IMR-90 (cell line): ENCODE results near the gene COPZ1. TPM values are rescaled to one million over a fixed set of nuclear protein-coding genes. Genes with fewer than 3 reads are reported as not detected.

Experiments
- ATAC-seq: fragments of 200-7000 bp; cut with Tn5 transposase; 2 replicates; pipeline ENCODE4 v1.9.1; 2020; ENCODE audit warnings: low read depth, mild to moderate bottlenecking, moderate library complexity
- BruUV-seq: library from RNA; stranded (reverse); fragments of 400-500 nt; replicated peaks from 2 replicates; lab custom pipeline; 2021; lab: Mats Ljungman, UMichigan
- CTCF ChIA-PET: fragments of 300-600 bp; formaldehyde crosslinking; extraction: SDS; loops from one replicate; lab custom pipeline; 2021; ENCODE audit warnings: antibody characterized with exemption; lab: Yijun Ruan, JAX
- POLR2A ChIA-PET: fragments of 300-600 bp; sonication (Branson Sonifier 250); formaldehyde crosslinking; loops from one replicate; lab custom pipeline; 2022; ENCODE audit warnings: antibody characterized with exemption; ENCODE audit not compliant: unreplicated experiment; lab: Charles Lee
- DNase-seq: peaks from one replicate; pipeline ENCODE4 v3.0.0; 2013
- H2AFZ ChIP-seq: replicated peaks from 2 replicates; pipeline ENCODE3; 2013; ENCODE audit warnings: low read length, mild to moderate bottlenecking; ENCODE audit not compliant: poor library complexity
- H2AK5ac ChIP-seq: 2 replicates; pipeline ENCODE4 v1.6.1; 2013; ENCODE audit warnings: low read depth, low read length, inconsistent platforms
- H2AK9ac ChIP-seq: replicated peaks from 2 replicates; pipeline ENCODE3; 2013; ENCODE audit warnings: mild to moderate bottlenecking, low read depth, low read length, moderate library complexity; ENCODE audit not compliant: poor library complexity
- H2BK120ac ChIP-seq: 2 replicates; pipeline ENCODE4 v1.6.1; 2013; ENCODE audit warnings: low read depth, low read length, inconsistent platforms
- H2BK15ac ChIP-seq: 3 replicates; pipeline ENCODE4 v1.6.1; 2013; ENCODE audit warnings: low read depth, low read length, inconsistent platforms
- H2BK20ac ChIP-seq: 2 replicates; pipeline ENCODE4 v1.6.1; 2013; ENCODE audit warnings: low read depth, mild to moderate bottlenecking, inconsistent platforms, low read length, moderate library complexity
- H2BK5ac ChIP-seq: 2 replicates; pipeline ENCODE4 v1.6.1; 2013; ENCODE audit warnings: mild to moderate bottlenecking, low read depth, low read length, inconsistent platforms; ENCODE audit not compliant: poor library complexity, severe bottlenecking
- H3K14ac ChIP-seq: replicated peaks from 2 replicates; pipeline ENCODE4 v1.6.1; 2013; ENCODE audit warnings: low read depth, low read length, inconsistent platforms
- H3K18ac ChIP-seq: 2 replicates; pipeline ENCODE4 v1.6.1; 2013; ENCODE audit warnings: low read depth, low read length, control low read depth
- H3K23ac ChIP-seq: 2 replicates; pipeline ENCODE4 v1.6.1; 2013; ENCODE audit warnings: low read depth, low read length, inconsistent platforms
- H3K27ac ChIP-seq: 2 replicates; pipeline ENCODE4 v1.5.1; 2013; ENCODE audit warnings: mild to moderate bottlenecking, control low read depth, low read length; ENCODE audit not compliant: insufficient read depth
- H3K27me3 ChIP-seq: 2 replicates; pipeline ENCODE4 v1.6.1; 2013; ENCODE audit warnings: low read length; ENCODE audit not compliant: control insufficient read depth, insufficient read depth
- H3K36me3 ChIP-seq: 2 replicates; pipeline ENCODE4 v1.6.1; 2013; ENCODE audit warnings: low read length, mixed read lengths; ENCODE audit not compliant: control insufficient read depth, insufficient read depth
- H3K4ac ChIP-seq: 2 replicates; pipeline ENCODE4 v1.6.1; 2013; ENCODE audit warnings: low read depth, low read length, inconsistent platforms
- H3K4me1 ChIP-seq: 2 replicates; pipeline ENCODE4 v1.6.1; 2013; ENCODE audit warnings: low read length, mixed read lengths; ENCODE audit not compliant: control insufficient read depth, insufficient read depth
- H3K4me2 ChIP-seq: 2 replicates; pipeline ENCODE4 v1.6.1; 2013; ENCODE audit warnings: low read depth, mild to moderate bottlenecking, control low read depth, low read length, moderate library complexity
- H3K4me3 ChIP-seq: 2 replicates; pipeline ENCODE4 v1.5.1; 2013; ENCODE audit warnings: low read depth, mild to moderate bottlenecking, control low read depth, low read length, moderate library complexity; ENCODE audit not compliant: insufficient read depth
- H3K56ac ChIP-seq: 2 replicates; pipeline ENCODE4 v1.6.1; 2013; ENCODE audit warnings: low read length, inconsistent platforms; ENCODE audit not compliant: insufficient read depth; ENCODE audit errors: extremely low read depth
- H3K79me1 ChIP-seq, 2 experiments: 2 replicates each; pipeline ENCODE4 v1.6.1; 2013; ENCODE audit warnings: low read length in 2 of 2, inconsistent platforms in 1 of 2, low read depth in 1 of 2
- H3K9ac ChIP-seq: 2 replicates; pipeline ENCODE4 v1.6.1; 2013; ENCODE audit warnings: low read depth, low read length, control low read depth
- H3K9me1 ChIP-seq: 2 replicates; pipeline ENCODE4 v1.6.1; 2013; ENCODE audit warnings: low read length, inconsistent platforms; ENCODE audit not compliant: insufficient read depth
- H3K9me3 ChIP-seq: 2 replicates; pipeline ENCODE4 v1.6.1; 2013; ENCODE audit warnings: low read length; ENCODE audit not compliant: control insufficient read depth, insufficient read depth
- H4K20me1 ChIP-seq: 2 replicates; pipeline ENCODE4 v1.6.1; 2013; ENCODE audit warnings: low read length, inconsistent platforms; ENCODE audit not compliant: insufficient read depth
- H4K5ac ChIP-seq: 2 replicates; pipeline ENCODE4 v1.6.1; 2013; ENCODE audit warnings: mild to moderate bottlenecking, low read depth, low read length, control low read depth
- H4K8ac ChIP-seq, 2 experiments: 2 replicates each; pipeline ENCODE4 v1.6.1; 2013; ENCODE audit warnings: low read depth in 2 of 2, low read length in 2 of 2, control low read depth in 1 of 2, inconsistent platforms in 1 of 2
- H4K91ac ChIP-seq: 2 replicates; pipeline ENCODE4 v1.6.1; 2013; ENCODE audit warnings: low read depth, low read length, inconsistent platforms; ENCODE audit not compliant: insufficient read depth
- CHD1 ChIP-seq: IDR thresholded peaks from 2 replicates; pipeline ENCODE4 v1.6.1; 2012; ENCODE audit warnings: low read depth, low read length, improper control_type of control experiment
- CTCF ChIP-seq: conservative IDR thresholded peaks from 2 replicates; pipeline ENCODE4 v1.5.1; 2012; ENCODE audit warnings: mild to moderate bottlenecking, low read depth, low read length, improper control_type of control experiment
- ELK1 ChIP-seq: fragments of 150-350 bp; IDR thresholded peaks from 2 replicates; pipeline ENCODE4 v1.6.1; 2016; ENCODE audit warnings: low read depth, mild to moderate bottlenecking, low read length, moderate library complexity, borderline replicate concordance
- MAFK ChIP-seq: IDR thresholded peaks from 2 replicates; pipeline ENCODE4 v1.6.1; 2012; ENCODE audit warnings: low read depth, low read length, improper control_type of control experiment
- MAZ ChIP-seq: IDR thresholded peaks from 2 replicates; pipeline ENCODE4 v1.6.1; 2012; ENCODE audit warnings: low read depth, mild to moderate bottlenecking, low read length, improper control_type of control experiment, moderate library complexity, borderline replicate concordance
- POLR2A ChIP-seq: IDR thresholded peaks from 2 replicates; pipeline ENCODE4 v1.6.1; 2012; ENCODE audit warnings: mild to moderate bottlenecking, low read depth, low read length
- RAD21 ChIP-seq: IDR thresholded peaks from 2 replicates; pipeline ENCODE4 v1.6.1; 2012; ENCODE audit warnings: low read length, improper control_type of control experiment
- RFX5 ChIP-seq: IDR thresholded peaks from 2 replicates; pipeline ENCODE4 v1.8.0; 2012; ENCODE audit warnings: low read depth, mild to moderate bottlenecking, low read length, moderate library complexity
- SMC3 ChIP-seq: fragments of 150-350 bp; IDR thresholded peaks from 2 replicates; pipeline ENCODE4 v1.6.1; 2016; ENCODE audit warnings: low read depth, mild to moderate bottlenecking, antibody characterized with exemption, low read length, moderate library complexity
- WGBS, 2 experiments: methylation state at CpG; one replicate each; pipeline versions ENCODE4 v1.1.5 to v1.1.7; 2013; ENCODE audit warnings: missing lambda C conversion rate in 2 of 2; ENCODE audit not compliant: insufficient read length in 1 of 2; ENCODE audit errors: extremely low coverage in 2 of 2; 5-methylcytosine and 5-hydroxymethylcytosine counted together
- dilution Hi-C: fragments of 300-500 bp; cut with HindIII; formaldehyde crosslinking; loops from one replicate; pipeline ENCODE4 v1.14.3; 2018; ENCODE audit warnings: low sequenced_read_pairs; ENCODE audit not compliant: unreplicated experiment
- in situ Hi-C: fragments of 300-500 bp; cut with MboI; formaldehyde crosslinking; loops from 3 replicates; pipeline ENCODE4 v1.14.3; 2019; ENCODE audit warnings: low sequenced_read_pairs, inconsistent platforms, mixed read lengths
- intact Hi-C: fragments of 100-400 bp; cut with micrococcal nuclease; formaldehyde crosslinking; loops from 2 replicates; pipeline ENCODE4 v1.10.0; 2022
- polyA plus RNA-seq, 3 experiments: library from polyadenylated mRNA; depleted of rRNA; stranded (reverse); fragments of >200 nt; gene quantifications; 2 replicates each; pipeline ENCODE4 v1.2.3, GENCODE V29; 2012; ENCODE audit warnings: low replicate concordance in 1 of 3
- total RNA-seq: library from RNA; depleted of rRNA; stranded (reverse); fragments of >200 nt; gene quantifications from 2 replicates; pipeline ENCODE4 v1.2.3, GENCODE V29; 2012

Gene COPZ1
- total and polyA plus RNA-seq, 2 of the 4 experiments (the other 2 are of a cell fraction) = 187 to 382 TPM

GRCh38 chr12:54398995-54399793 lies 74.3 kb downstream of the COPZ1 start:
- no TSS peak for BruUV-seq
- dilution Hi-C loops = no loop called here

More at GRCh38 chr12:54398995-54399793, 74.3 kb downstream of the COPZ1 start:
- Histone ChIP-seq H2BK15ac (no peak overlapping the region), H2AK9ac (no peak overlapping the region), H3K4ac (no peak overlapping the region), H4K91ac (no peak overlapping the region), H3K4me1 (no peaks in the 10 kb centered on the region), H2AK5ac (no peak overlapping the region), H3K56ac (no peak overlapping the region), H2BK120ac (no peak overlapping the region), H3K4me2 (no peak overlapping the region), H2AFZ (no peak overlapping the region), H3K18ac (no peak overlapping the region), H3K23ac (no peak overlapping the region), H3K27ac (no peak overlapping the region), H3K4me3 (no peak overlapping the region), H4K8ac (no peak overlapping the region), H4K5ac (no peak overlapping the region), H3K9ac (no peak overlapping the region), H3K36me3 (peaks cover 85% of the 10 kb centered on the region), H3K79me1 (peaks cover 29 to 58% of the 10 kb centered on the region in 2 experiments; a peak in 3 of 4 replicates), H2BK5ac (no peak overlapping the region), H3K27me3 (no peaks in the 10 kb centered on the region), H4K20me1 (peaks cover 63% of the 10 kb centered on the region), H3K9me3 (no peaks in the 10 kb centered on the region), H3K9me1 (no peaks in the 10 kb centered on the region), H2BK20ac (no peak overlapping the region), H3K14ac (no peak overlapping the region)
- CTCF ChIA-PET = interaction anchor here (0.7 to 5.0 kb wide), 19 partner anchors 10 to 52 kb away, joined by 3 to 77 read pairs (median 5); no protein-coding TSS in a partner anchor
- intact Hi-C loops (loop anchor here (1.0 kb wide), 1 partner anchor 40 kb away; no protein-coding TSS in a partner anchor), in situ Hi-C loops (loop anchor here (5.0 kb wide), 1 partner anchor 43 kb away; no protein-coding TSS in a partner anchor)
- WGBS, 2 experiments = 81% methylated on average over 5 of the region's 8 CpGs; no CpG with 5 or more reads in 1 of the 2 experiments
- peak; percentile 96 for ATAC-seq
- peak; percentile 98 for TF ChIP-seq CTCF
- TF ChIP-seq RFX5 = no peak
- peak; percentile 76; the same call in 1 of the 2 replicates for TF ChIP-seq MAZ
- peak; percentile 97 for TF ChIP-seq RAD21
- TF ChIP-seq CHD1 = no peak; the same call in 1 of the 2 replicates
- no peak for TF ChIP-seq ELK1
- TF ChIP-seq POLR2A = no peak
- TF ChIP-seq SMC3 = peak; percentile 98
- TF ChIP-seq MAFK = no peak
- peak; percentile 78 for DNase-seq
- POLR2A ChIA-PET = interaction anchor here (0.5 kb wide), 1 partner anchor 20 kb away, joined by 3 read pairs; no protein-coding TSS in a partner anchor
